Measurements from ENCODE around the gene LY86. TPM values are rescaled to one million over a fixed set of nuclear protein-coding genes. Genes with fewer than 3 reads are reported as not detected.

Gene LY86
- total and polyA plus RNA-seq, 2 donors (not counting 1 experiment from before 2014, with no cell fraction given) = 68.7 to 90.2 TPM

DNA sequence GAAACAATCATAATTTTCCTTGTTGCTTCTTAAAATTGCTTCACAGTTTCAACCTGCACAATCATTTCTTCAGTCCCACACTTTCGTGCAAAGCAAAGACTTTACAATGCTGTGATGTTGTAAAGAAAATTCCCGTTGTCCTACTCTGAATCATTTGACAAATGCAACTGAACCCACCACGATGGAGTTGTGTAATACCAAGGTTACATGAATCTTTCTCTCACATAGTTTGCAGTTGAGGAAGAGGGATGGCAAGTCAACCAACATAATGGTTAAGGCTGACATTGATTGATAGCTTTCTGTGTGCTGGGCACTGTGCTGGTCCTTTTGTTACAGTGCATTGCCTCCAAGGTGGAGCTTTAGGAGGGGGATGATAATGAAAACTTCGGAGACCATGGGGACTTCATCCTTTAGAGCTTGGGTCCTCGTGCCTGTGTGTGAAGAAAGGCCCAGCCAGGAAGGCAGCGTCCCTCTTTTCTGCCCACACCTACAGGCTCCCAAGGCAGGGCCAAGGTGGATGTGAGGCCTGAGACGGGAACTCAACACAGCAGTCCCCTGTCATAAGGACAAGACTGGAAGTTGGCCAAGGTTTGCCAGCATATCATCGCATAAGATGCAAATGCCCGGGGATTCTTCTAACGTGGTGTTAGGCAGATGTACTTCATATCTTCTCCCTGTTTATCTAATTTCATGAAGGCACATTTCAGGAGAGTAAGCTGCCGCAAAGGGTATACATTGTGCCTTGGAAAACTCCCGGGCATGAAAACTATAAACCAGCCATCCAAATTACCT lies 96.9 kb downstream of the LY86 start:
- H3K4me1 ChIP-seq (ENCODE audit: control insufficient read depth in 2 of 2, insufficient read depth in 2 of 2, low read length in 2 of 2) = peaks cover 0 to 3% of the 10 kb centered on the region in 2 donors
- H3K4me2 ChIP-seq (replicated peaks; ENCODE audit: low read depth, low read length, poor library complexity, severe bottlenecking) = no peak overlapping the region

More for the DNA sequence above, 96.9 kb downstream of the LY86 start:
- TF ChIP-seq EZH2 (IDR thresholded peaks at IDR 0.05; ENCODE audit: borderline replicate concordance, insufficient read depth, low read depth, low read length, poor library complexity, severe bottlenecking) (no peak), CTCF (IDR thresholded peaks at IDR 0.05) (no peak)
- H3K9me3 ChIP-seq (ENCODE audit: control extremely low read depth in 1 of 3, control insufficient read depth in 2 of 3, insufficient read depth in 1 of 3, low read length in 2 of 3) = peaks cover 0 to 5% (median 0%) of the 10 kb centered on the region in 3 donors
- Mint-ChIP-seq H3K4me3 (no peak overlapping the region), H3K27ac (no peak overlapping the region), H3K9me3 (ENCODE audit: insufficient read depth) (no peaks in the 10 kb centered on the region), H3K27me3 (peaks cover 8% of the 10 kb centered on the region), H3K4me1 (peaks cover 16% of the 10 kb centered on the region)
- H2AFZ ChIP-seq (ENCODE audit: insufficient read depth, low read depth, low read length, poor library complexity, severe bottlenecking) = no peak overlapping the region
- intact Hi-C loops (cut with micrococcal nuclease) = no loop called here
- DNase-seq (no peak), ATAC-seq (ENCODE audit: low read depth) (no peak)
- H3K79me2 ChIP-seq (ENCODE audit: control insufficient read depth, insufficient read depth, low read length) = no peaks in the 10 kb centered on the region
- CTCF ChIA-PET = interaction anchor here (0.7 kb wide), 1 partner anchor 9 kb away, joined by 3 read pairs; no protein-coding TSS in a partner anchor
- H3K27me3 ChIP-seq (replicated peaks in 1 of 4; ENCODE audit: control extremely low read depth in 1 of 4, control insufficient read depth in 3 of 4, insufficient read depth in 4 of 4, low read length in 3 of 4) = no peaks in the 10 kb centered on the region
- no peak overlapping the region for H3K9ac ChIP-seq (ENCODE audit: low read length)
- H3K36me3 ChIP-seq (replicated peaks in 1 of 2; ENCODE audit: control extremely low read depth in 1 of 2, control insufficient read depth in 1 of 2, extremely low read depth in 1 of 2, insufficient read depth in 2 of 2, low read length in 1 of 2) = no peaks in the 10 kb centered on the region
- WGBS (ENCODE audit: insufficient coverage) = 100% methylated on average over 7 of the region's 12 CpGs
- no peaks in the 10 kb centered on the region for H4K20me1 ChIP-seq (ENCODE audit: control insufficient read depth, insufficient read depth, low read length, poor library complexity, severe bottlenecking)
- POLR2A ChIA-PET = no interaction called here
- H3K4me3 ChIP-seq (ENCODE audit: control extremely low read depth in 1 of 5, extremely low read depth in 1 of 5, insufficient read depth in 1 of 5, low read depth in 2 of 5, low read length in 4 of 5) = no peak overlapping the region
- H3K27ac ChIP-seq (ENCODE audit: low read length in 2 of 2) = no peak overlapping the region

Measured in B cell (primary cell).